Activated CD4-positive, alpha-beta T cell treated with anti-CD3 and anti-CD28 coated beads, Interleukin-2, amount 50 U/mL, for 48 hours (primary cell): ENCODE data around the gene AP1G1.
"Not testable (repeated sequence)": the region's sequence is repeated elsewhere in the genome, so short reads cannot be mapped to it uniquely, and the experiment has no call there.

Experiments used
- DNase-seq, 2 experiments: peaks; one replicate each; pipeline ENCODE4 v3.0.0-alpha.2; 2020

The AP1G1 gene

DNA sequence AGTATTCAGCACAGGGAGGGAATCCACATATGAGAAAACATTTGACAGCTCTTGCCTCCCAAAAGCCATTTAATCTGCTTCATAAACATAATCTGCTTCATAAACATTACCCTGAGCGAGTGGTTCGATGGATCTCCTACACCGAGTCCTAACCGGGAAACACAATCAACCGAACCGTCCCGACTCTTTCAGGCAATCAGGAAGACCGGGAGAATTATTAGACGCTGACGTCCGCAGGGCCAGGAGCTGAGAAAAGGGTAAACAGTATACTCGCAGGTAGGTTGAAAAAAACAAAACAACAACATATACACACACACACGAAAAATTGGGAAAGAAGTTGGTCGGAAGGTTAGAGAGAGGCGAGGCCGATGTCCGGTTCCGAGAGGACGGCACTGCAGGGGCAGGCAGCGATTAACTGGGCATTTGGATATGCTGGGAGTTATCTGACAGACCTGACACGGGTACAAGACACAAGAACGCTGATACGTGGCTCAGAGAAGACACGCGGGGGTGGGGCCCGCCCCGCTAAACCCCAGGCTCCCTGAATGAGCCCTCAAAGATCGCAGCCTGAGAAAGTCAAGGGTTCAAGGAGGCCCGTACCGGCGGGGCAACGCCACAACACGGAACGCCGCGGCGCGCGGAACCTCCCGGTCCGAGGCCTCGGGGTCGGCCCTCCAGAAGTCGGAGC lies 585 bp downstream of the AP1G1 start:
- peak; percentile 63 to 70 for DNase-seq

DNA sequence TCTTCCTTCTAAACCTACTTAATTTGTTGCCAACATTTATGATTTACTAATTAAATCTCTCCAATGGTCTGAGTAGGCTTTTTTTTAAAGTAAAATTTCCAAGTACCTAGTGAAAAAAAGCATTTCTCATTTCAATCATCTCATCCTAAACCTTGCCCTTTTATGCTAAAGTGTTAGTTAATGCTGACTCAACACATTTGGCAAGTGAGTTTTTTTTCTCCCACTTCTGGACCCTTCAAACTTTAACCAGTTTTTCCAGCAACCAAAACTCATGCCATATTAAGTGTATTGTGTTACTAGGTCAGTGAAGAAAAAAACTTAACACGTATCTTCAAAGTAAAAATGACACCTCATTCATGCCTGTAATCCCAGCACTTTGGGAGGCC lies 5.3 kb downstream of the AP1G1 start:
- no peak for DNase-seq

DNA sequence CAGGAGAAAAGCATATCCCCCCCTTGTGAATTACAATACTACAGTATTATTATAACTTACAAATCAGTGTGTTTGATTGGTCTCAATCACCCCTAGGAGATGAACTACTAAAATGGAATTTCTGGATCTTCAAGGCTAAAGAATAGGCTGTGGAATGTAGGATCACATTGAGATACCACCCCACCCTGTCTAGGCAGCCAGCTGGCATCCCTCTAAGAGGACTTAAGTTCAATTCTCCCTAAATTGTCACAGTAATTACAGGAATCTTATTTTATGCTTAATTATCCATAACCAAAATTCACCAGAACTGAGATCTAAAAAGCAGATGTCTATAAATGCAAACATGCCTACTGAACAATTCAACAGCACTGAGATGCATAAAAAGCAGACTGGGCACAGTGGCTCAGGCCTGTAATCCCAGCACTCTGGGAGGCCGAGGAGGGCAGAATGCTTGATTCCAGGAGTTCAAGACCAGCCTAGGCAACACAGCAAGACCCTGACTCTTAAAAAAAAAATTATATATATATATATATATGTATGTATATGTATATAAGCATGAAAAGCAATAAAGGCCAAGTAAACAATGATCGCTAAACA lies 12.0 kb downstream of the AP1G1 start:
- no peak for DNase-seq

DNA sequence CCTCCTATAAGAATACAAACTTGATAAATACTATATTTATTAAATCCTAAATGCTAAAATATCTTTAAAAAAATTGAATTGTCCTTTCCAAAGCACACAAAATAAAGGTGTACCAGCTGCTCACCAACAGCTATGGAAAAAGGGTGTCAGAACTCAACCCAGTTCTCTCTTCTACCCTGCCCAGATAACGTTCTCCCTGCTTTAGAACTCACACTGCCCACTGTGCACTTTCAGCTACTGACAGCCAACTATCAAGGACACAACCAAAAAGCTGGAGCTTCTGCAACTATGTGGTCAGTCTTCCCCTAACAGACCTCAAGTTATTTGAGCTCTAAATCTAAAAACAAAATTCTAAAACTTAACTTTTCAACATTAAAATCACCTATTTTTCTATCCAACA lies 13.7 kb downstream of the AP1G1 start:
- no peak for DNase-seq

DNA sequence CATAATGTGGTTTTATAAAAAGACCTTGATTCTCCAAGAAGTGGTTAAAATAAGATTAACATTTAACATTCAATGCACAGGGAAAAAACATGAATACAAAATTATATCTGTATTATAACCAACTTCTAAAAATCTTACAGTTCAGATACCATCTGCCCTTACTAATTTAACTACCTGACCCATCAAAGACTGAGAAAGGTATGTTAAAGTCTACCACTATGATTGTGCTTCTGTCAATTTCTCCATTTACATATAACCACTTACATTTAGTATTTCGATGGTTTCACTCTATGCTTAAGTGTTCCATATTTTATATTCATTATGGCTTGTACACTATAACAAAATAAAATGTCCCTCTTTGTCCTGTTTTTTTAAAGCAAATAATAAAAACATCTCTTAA lies 14.6 kb downstream of the AP1G1 start:
- no peak for DNase-seq

DNA sequence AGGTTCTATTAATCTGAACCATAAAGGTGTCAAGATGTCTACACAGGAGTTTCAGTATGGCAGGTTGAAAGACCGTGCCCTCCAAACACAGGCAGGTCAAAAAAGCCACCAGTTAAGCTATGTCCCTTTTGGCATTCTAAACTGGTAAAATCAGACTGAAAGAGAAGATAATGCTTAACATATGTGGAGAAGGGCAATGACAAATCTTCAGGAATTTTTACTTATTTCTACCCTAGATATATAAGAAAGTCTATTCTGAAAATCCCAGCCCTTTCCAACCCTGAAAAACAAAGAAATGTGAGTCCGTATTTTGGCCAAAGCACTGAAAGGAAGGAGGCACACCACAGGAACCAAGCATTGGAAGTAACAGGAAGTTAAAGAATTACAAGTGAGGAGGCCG lies 16.5 kb downstream of the AP1G1 start:
- DNase-seq: no peak

DNA sequence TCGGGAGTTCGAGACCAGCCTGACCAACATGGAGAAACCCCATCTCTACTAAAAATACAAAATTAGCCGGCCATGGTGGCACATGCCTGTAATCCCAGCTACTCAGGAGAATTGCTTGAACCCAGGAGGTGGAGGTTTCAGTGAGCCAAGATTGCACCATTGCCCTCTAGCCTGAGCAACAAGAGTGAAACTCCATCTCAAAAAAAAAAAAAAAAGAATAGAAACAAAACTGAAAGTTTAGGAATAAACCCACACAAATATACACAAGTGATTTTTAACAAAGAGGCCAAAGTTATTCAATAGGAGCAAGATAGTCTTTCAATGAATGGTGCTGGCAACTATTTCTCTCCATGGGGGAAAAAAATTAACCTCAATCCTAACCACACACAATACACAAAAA lies 18.3 kb downstream of the AP1G1 start:
- not testable (repeated sequence) for DNase-seq

DNA sequence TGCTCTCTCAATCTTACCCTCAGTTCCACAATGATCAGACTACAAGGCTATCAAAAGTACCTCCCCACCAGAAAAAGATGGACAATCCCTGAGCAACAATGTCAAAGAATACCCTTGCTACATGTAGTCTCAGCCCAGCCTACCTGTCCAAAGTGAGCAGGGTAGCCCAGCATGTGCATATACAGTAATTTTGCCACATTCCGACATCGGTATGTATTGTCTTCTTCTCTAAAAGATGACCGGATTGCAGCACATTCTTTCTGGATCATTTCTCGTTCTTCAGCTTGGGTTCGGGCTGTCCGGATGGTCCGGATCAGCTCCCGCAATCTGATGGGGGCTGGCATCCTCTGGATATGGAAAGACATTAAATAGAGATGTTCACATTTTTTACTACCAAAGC lies 19.5 kb downstream of the AP1G1 start:
- no peak for DNase-seq

DNA sequence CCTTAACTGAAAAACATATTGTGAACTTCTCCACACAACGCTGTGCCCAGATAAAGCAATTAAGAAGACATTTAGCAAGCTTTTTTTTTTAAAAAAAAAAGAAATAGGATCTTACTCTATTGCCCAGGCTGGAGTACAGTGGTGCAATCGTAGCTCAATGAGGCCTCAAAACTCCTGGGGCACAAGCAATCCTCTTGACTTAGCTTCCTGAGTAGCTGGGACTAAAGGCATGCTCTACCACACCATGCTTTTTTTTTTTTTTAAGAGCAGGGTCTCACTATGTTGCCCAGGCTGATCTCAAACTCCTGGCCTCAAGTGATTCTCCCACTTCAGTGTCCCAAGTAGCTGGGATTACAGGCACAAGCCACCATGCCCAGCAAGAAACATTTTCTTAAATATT lies 20.1 kb downstream of the AP1G1 start:
- DNase-seq: no peak

DNA sequence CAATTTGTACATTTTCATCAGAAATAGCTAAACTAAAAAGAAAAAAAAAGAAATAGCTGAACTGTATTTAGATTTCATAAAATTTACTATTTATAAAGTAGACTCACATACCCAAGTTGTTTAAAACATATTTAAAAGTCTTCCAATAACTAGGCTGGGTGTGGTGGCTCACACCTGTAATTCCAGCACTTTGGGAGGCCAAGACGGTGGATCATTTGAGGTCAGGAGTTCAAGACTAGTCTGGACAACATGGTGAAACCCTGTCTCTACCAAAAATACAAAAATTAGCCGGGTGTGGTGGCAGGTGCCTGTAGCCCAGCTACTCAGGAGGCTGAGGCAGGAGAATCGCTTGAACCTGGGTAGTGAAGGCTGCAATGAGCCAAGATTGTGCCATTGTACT lies 23.5 kb downstream of the AP1G1 start:
- DNase-seq: not testable (repeated sequence)

DNA sequence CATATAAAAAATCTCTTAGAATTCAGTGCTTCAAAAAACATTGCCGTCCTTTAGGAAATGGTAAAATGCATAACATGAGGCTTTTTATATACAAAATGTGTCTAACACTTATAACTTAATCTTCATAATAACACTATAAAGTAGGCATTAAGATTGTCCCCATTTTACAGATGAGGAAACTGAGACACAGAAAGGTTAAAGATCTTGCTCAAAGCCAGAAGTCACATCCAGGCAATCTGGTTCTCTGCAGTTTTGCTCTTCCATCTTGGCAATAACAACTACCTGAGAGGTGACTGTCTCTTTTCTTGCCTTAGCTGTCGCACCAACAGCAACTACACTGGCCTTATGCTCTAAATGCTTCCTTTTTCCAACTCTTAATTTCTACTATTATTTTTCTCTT lies 24.5 kb downstream of the AP1G1 start:
- no peak for DNase-seq

DNA sequence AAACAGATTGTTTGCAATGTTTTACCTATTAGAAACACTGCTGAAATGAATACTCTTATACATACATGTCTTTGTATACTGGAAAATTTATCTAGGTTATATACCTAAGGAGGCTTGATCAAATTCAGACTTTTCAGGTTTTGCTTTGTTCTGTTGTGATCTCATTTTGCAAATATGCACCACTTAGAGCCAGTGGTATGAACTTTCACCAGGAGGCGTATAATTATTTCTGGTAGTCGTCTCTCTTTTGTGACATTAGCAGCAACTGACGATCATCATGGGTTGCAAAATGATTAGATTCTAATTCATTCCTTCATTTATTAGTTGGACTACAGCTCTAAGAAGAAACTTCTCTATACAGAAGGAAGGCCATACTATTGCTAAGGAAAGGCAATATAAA lies 26.9 kb downstream of the AP1G1 start:
- DNase-seq: no peak

DNA sequence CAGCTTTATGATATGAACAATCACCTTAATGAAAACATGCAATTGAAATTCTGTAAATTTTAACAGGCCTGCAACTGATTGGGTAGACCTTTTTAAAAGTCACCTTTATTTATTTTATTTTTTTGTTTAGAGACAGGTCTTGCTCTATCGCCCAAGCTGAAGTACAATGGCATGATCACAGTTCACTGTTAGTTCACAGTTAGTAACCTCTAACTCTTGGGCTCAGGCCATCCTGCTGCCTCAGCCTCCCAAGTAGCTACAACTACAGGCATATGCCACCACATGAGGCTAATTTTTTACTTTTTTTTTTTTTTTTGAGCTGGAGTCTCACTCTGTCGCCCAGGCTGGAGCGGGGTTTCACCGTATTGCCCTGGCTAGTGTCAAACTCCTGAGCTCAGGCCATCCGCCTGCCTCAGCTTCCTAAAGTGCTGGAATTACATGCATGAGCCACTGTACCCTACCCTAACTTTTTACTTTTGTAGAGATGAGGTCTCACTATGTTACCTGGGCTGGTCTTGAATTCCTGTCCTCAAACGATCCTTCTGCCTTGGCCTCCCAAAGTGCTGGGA lies 28.0 kb downstream of the AP1G1 start:
- DNase-seq: no peak

DNA sequence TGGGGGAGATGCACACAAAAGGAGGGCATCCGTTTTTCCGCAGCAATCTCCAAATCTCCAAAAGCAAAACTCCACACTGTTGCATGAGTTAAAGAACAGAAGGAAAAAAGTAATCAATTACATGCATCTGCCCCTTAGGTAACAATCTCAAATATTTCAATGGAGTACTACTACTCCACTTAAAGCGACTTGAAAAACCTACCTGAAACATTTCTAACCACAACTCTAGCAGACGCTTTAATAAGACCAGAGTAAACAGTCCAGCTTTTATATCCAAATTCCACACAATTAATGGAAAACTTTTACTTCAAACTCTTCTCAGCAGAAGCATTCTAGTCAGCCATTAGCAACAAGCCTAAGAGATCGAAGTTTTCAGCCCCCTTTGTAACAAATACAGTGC lies 29.9 kb downstream of the AP1G1 start:
- DNase-seq: no peak

DNA sequence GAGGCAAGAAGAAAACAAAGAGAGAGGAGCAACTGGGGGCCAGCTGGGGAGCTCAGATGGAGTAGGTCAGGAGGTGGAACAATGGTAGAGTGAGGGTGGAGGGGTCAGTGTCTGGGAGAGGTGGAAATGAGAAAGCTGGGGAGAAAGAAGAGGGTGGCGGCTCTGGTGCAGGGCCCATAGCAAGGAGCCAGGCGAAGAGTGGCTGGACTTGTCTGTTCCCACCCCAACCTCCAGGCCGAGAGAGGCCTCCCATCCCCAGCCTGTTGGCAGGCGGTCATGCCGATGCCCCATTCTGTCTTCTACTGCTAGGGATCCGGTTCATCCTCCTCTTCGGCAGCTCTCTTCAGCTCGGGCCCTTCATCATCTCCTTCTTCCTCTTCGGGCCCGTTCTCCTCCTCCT lies 31.3 kb downstream of the AP1G1 start:
- no peak for DNase-seq

DNA sequence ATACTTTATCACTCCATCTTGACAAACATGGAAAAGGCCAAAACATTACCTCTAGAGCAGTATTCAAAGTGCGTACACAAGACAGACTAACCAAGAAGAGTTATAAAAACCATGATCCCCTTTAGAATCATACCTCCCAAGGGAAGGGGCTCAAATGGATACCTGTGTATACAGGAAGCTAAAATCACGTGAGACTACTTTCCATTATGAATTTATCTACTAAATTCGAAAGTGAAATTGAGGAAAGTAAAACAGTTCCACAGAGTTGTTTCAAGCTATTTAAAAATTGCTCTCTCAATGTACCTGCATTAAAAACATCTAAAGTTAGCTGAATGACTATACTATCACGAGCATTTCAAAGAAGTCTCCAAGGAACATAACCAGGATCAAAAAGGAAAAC lies 32.7 kb downstream of the AP1G1 start:
- DNase-seq: no peak

DNA sequence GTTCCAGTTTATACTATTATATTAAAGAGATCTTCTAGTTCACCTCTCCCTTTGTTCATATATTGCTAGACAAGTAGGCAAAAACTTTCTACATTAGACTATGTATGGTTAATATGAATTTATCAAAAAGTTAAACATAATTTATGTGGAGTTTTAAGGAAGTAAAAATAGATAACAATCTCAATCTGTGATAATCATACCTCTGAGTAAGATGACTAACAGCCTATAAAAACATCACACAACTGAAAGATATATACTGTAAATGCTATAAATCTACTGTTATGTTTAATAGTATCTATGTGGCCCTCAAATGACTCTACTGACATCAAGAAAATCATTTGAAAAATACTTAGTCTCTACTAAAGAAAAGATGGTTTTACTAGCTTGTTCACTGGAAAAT lies 37.1 kb downstream of the AP1G1 start:
- DNase-seq: no peak

DNA sequence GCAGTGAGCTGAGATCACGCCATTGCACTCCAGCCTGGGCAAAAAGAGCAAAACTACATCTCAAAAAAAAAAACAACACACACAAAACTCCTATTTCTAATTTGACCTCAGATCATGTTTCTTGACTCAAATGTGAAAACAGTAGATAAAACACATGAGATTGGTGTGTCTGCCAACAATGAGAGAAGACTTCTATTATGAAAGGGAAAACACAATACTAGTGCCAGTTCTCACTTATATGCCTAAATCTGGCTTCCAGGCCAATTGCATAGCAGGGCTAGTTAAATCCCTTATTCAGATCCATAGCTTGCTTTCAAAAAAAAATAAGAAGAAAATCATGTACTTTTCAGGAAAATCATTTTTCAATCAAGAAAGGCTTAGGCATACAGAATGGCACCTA lies 39.4 kb downstream of the AP1G1 start:
- no peak for DNase-seq

DNA sequence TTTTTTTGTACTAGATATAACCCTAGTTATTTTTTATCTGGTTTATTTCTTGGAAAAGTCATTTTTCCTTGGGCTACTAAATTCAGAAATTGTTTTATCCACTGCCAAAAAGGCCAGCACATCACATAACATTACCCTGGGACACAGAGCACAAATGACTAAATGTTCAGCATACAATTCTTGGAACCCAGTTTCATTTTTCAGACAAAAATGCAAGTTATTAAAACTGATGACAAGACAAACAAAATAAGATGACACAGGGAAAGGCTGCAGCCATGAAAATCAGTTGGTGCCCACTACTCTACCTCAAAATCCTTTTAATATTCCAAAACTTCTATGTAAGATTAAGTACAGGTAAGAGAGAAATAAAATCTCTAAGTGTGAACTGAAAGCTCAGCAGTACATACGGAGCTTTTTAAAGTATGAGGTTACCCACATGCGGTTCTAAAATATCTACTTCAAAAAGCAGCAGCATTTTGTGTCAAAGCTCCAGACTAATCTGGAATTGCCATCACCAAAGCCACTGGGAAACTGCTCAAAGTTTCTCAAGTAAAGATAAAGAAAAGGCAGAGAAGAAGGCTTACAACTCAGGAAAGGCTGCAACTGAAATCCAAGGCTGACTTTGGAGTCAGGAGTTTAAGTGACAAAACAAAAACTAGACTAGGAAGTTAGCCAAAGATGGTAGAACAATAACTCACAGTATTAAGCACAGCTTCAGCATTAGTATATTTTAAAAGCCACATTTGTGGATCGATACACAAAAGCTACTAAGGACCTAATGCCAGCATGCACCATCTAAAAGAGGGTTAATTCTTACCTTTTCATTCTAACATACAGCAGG lies 41.4 kb downstream of the AP1G1 start:
- no peak for DNase-seq

DNA sequence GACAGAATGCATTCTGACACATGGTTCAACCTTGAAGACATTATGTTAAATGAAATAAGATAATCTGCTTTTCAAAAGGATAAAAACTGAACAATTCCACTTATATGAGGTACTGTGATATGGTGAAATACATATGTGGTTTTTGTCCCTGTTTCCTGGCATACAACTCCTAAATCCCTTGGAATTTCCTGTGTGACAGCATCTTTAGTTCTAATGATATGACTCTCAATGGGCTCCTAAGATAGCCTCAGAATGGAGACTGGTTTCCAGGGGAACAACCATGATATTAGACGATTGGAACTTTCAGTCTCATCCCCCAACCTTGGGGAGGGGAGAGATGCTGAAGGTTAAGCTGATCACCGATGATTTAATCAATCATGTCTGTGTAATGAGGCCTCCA lies 46.4 kb downstream of the AP1G1 start:
- no peak for DNase-seq

DNA sequence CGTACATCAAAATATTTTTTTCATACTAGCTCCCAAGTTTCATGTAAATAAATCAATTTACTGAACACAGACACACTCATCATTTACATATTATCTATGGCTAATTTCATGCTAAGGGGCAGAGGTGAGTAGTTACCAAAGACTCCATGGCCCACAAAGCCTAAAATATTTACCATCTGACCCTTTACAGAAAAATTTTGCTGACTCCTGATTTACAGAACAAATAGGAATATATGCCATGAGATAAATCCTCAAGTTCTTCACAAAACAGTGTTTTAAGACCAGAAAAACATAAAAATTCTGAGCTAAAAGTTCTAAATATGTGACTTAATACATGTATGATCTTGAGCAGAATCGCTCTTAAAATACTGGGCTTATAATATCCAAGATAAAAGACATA lies 47.5 kb downstream of the AP1G1 start:
- DNase-seq: no peak

DNA sequence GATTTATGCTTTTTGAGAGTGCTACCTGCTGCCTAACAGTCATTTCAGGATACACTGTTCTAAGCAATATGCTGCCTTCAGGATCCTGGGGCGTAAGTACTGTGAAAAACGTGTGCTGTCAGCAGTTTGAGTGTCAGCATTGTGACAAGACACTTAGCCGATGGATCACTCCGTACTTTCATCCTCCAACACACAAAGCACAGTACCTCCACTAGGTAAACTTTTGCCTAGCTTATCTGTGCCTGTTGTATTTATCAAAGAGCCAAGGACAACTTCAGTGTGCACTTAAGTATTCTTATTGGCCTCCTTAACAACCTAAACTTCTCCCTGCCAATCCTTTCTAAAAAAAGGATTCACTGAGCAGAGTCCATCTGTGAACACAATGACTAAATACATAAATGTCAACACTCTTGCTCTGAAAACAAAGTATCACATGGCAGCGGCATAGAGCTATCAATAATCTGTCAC lies 50.3 kb downstream of the AP1G1 start:
- no peak for DNase-seq

DNA sequence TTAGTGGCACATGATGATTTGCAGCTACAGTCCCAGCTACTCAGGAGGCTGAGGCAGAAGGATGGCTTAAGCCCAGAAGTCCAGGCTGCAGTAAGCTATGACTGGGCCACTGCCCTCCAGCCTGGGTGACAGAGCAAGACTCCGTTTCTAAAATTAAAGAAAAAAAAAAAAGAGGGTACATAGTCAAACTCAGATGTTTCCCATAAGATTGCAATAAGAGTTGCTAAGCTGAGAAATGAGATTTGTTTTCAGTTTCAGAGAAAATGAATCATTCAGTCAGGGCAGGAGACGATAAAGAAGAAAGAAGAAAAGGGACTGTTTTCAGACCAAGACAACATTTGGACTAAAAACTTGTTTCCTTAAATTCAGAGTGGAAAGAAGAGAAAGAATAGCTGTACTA lies 54.0 kb downstream of the AP1G1 start:
- DNase-seq: no peak

DNA sequence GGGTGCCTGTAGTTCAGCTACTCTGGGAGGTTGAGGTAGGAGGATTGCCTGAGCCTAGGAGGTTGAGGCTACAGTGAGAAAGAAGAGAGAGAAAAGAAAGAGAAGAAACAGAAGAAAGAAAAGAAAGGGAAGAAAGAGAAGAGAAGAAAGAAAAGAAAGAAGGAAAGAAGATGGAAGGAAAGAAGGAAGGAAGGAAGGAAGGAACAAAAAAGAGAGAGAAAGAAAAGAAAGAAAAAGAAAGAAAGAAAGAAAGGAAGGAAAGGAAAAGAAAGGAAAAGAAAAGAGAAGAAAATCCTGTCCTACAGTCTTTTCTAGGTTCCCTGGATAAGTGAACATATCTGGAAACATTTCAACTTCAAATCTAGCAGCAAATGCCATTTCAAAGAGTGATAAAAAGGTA lies 54.5 kb downstream of the AP1G1 start:
- DNase-seq: no peak
